ENCODE data around the gene PODNL1.

PODNL1 gene

DNA sequence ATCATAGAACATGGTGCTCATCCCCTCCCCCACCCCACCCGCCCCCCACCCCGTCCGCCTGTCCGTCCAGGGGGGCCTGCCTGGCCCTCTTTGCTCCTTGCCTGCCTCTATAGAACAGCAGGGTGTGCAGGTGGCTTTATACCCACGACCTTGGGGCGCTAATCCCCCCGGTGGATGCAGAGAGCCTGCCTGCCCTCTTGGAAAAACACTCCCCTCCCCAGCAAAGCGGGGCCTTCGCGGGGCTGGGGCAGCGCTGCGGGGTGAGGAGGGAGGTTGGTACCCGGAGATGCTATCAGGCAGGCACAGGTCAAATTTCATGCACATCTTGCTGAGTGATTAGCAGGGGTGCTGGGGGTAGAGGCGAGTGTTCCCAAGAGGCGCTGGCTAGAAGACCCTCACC lies 46.0 kb upstream of the PODNL1 start:
- H3K4me3 ChIP-seq (ENCODE audit: low read depth, low read length) = no peak overlapping the region
- in situ Hi-C loops (cut with HindIII; ENCODE audit: low sequenced_read_pairs) = no loop called here
- TF ChIP-seq CTCF (IDR thresholded peaks at IDR 0.05; ENCODE audit: low read depth, low read length) = no peak
- no peak for DNase-seq (ENCODE audit: low read depth, low spot score)

DNA sequence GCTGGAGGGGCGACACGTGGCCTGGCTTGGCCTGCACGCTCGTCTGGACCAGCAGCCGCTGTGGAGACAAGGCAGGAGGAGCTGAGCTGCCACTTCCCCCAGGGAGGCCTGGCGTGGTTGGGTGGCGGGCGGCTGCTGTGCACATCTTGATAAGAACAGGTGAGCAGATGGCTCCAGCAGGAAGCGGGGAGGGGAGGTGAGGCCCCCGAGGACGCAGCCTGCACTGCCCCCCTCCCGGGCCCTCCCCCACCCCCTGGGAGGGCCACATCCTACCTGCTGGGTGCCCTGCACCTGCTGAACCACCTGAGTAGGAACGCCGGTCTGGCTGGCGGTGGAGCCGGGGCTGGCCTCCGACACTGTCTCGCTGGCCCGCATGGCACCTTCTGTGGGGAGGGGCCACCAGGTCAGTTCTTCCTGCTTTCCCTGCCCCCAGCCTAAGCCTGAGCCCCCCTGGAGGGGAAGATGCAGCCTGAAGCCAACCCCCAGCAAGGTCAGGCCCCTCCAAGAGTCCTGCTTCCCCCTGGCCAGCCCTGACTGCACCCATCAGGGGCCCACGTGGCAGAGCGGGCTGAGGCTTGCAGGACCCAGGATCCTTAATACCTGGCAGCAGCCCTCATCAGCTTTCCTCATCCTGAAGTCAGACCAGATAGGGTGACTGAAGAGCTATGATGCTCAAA lies 45.1 kb upstream of the PODNL1 start:
- no peak for DNase-seq (ENCODE audit: low read depth, low spot score)
- no peak for TF ChIP-seq CTCF (IDR thresholded peaks at IDR 0.05; ENCODE audit: low read depth, low read length)
- in situ Hi-C loops (cut with HindIII; ENCODE audit: low sequenced_read_pairs) = no loop called here
- H3K4me3 ChIP-seq (ENCODE audit: low read depth, low read length) = no peak overlapping the region

- no peak for DNase-seq (ENCODE audit: low read depth, low spot score)
- TF ChIP-seq CTCF (IDR thresholded peaks at IDR 0.05; ENCODE audit: low read depth, low read length) = no peak
- no peak overlapping the region for H3K4me3 ChIP-seq (ENCODE audit: low read depth, low read length)
- in situ Hi-C loops (cut with HindIII; ENCODE audit: low sequenced_read_pairs) = no loop called here
Measured at GRCh38 chr19:13982773-13983172, 44.6 kb upstream of the PODNL1 start.

DNA sequence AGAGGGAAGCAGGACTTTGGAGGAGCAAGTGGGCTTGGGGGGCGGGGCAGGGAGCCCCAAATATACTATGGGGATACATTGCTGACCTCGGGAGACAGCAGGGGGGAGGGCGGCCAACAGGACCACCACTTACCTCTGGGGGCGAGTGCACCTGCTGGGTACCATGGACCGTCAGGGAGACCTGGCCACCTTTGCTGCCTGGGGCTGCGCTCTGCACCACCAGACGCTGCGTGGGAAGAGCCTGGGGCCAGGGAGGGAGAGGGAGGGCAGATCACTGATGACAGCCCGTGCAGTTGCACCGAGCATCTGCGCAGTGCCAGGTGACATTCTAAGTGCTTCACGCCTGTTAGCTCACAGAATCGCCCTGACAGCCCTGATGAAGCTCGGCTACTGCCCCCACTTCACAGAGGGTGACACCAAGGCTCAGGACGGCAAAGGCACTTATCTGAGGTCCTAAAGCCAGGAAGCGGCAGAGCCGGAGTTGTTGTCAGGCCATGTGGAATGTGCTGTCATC lies 43.8 kb upstream of the PODNL1 start:
- no peak for TF ChIP-seq CTCF (IDR thresholded peaks at IDR 0.05; ENCODE audit: low read depth, low read length)

DNA sequence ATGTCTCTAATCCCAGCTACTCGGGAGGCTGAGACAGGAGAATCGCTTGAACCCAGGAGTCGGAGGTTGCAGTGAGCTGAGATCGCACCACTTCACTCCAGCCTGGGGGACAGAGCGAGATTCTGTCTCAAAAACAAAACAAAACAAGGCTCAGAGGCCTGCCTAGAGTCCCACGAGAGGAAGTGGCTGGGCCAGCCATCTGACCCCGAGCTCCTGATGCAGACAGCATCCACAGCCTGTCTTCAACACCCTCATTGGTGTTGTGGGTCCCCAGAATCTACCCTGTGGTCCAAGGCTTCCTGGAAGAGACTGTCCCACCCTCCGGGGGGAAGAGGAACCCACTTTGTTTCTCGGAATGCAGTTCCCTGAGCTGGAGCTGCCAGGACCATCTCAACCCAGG lies 43.2 kb upstream of the PODNL1 start:
- H3K4me3 ChIP-seq (ENCODE audit: low read depth, low read length) = no peak overlapping the region

More for the DNA sequence above, 43.8 kb upstream of the PODNL1 start:
- no peak overlapping the region for H3K4me3 ChIP-seq (ENCODE audit: low read depth, low read length)
- in situ Hi-C loops (cut with HindIII; ENCODE audit: low sequenced_read_pairs) = no loop called here
- no peak for DNase-seq (ENCODE audit: low read depth, low spot score)

GRCh38 chr19:13981021-13981420 lies 42.8 kb upstream of the PODNL1 start:
- in situ Hi-C loops (cut with HindIII; ENCODE audit: low sequenced_read_pairs) = no loop called here
- TF ChIP-seq CTCF (IDR thresholded peaks at IDR 0.05; ENCODE audit: low read depth, low read length) = no peak
- no peak overlapping the region for H3K4me3 ChIP-seq (ENCODE audit: low read depth, low read length)

More for the DNA sequence above, 43.2 kb upstream of the PODNL1 start:
- no peak for TF ChIP-seq CTCF (IDR thresholded peaks at IDR 0.05; ENCODE audit: low read depth, low read length)
- no peak for DNase-seq (ENCODE audit: low read depth, low spot score)
- in situ Hi-C loops (cut with HindIII; ENCODE audit: low sequenced_read_pairs) = no loop called here

More at GRCh38 chr19:13981021-13981420, 42.8 kb upstream of the PODNL1 start:
- no peak for DNase-seq (ENCODE audit: low read depth, low spot score)
